ENCODE measurements around the gene FAU. TPM values are rescaled to one million over a fixed set of nuclear protein-coding genes. Genes with fewer than 3 reads are reported as not detected.
A peak's percentile ranks its signal among the peaks of the same experiment; 100 is the strongest.
"Not testable (repeated sequence)": the region's sequence is repeated elsewhere in the genome, so short reads cannot be mapped to it uniquely, and the experiment has no call there.

The FAU gene
- total and polyA plus RNA-seq, 10 of the 15 experiments (the other 5 are each of a cell fraction or from before 2014, with no cell fraction given), result 332 to 1,347 (median 990) TPM

GRCh38 chr11:65118891-65119669, 2.9 kb downstream of the FAU start:
- 54% methylated on average over 18 of the region's 18 CpGs for WGBS (ENCODE audit: insufficient coverage, insufficient replicate concordance, low lambda C conversion rate, missing lambda C conversion rate)
- H3K79me2 ChIP-seq (ENCODE audit: control insufficient read depth, insufficient read depth, low read length), result peaks cover 56% of the 10 kb centered on the region
- ChIA-PET POLR2A (interaction anchor here (0.6 kb wide), 1 partner anchor 681 kb away, joined by 3 read pairs; no protein-coding TSS in a partner anchor), SMC1A (ENCODE audit: uncharacterized antibody, unreplicated experiment) (interaction anchor here (0.8 to 3.5 kb wide), 7 partner anchors 16 to 271 kb away, joined by 3 to 13 read pairs (median 3); partner anchors contain the start of gene SYVN1), RAD21 (ENCODE audit: unreplicated experiment) (interaction anchor here (0.7 to 2.3 kb wide), 5 partner anchors 43 to 430 kb away, joined by 3 to 12 read pairs (median 3); no protein-coding TSS in a partner anchor), CTCF (interaction anchor here (0.5 to 3.5 kb wide), 13 partner anchors 9 to 272 kb away, joined by 3 to 37 read pairs (median 11); partner anchors contain the start of genes ARL2 and CAPN1)
- H2AFZ ChIP-seq (ENCODE audit: control insufficient read depth, low read depth, low read length); in situ Hi-C loops (cut with MboI); H3K9ac ChIP-seq (ENCODE audit: control insufficient read depth, insufficient read depth, low read length); FAIRE-seq; ATAC-seq; H3K27ac ChIP-seq (ENCODE audit: control insufficient read depth, insufficient read depth); DNase-seq (ENCODE audit: low read depth, low spot score); H3K27me3 ChIP-seq (replicated peaks in 1 of 2; ENCODE audit: control insufficient read depth in 2 of 2, insufficient read depth in 2 of 2, low read length in 1 of 2); H3K9me3 ChIP-seq (replicated peaks; ENCODE audit: control insufficient read depth, insufficient read depth, low read length); BruUV-seq (replicated peaks); H4K20me1 ChIP-seq (ENCODE audit: control insufficient read depth, insufficient read depth); H3K4me3 ChIP-seq: not testable (repeated sequence)
- TF ChIP-seq POLR2A (IDR thresholded peaks at IDR 0.05; ENCODE audit: low read depth, low read length), result peak; percentile 25; the same call in 1 of the 2 replicates
- H3K4me2 ChIP-seq (ENCODE audit: control insufficient read depth, insufficient read depth), result peak overlapping the region; percentile 40; the same call in 1 of the 2 replicates
- peaks cover 9 to 21% of the 10 kb centered on the region in 2 experiments for H3K36me3 ChIP-seq (ENCODE audit: control insufficient read depth in 2 of 2, insufficient read depth in 2 of 2, low read length in 1 of 2)
- intact Hi-C loops (cut with micrococcal nuclease; ENCODE audit: unreplicated experiment), result loop anchor here (10.0 kb wide), 2 partner anchors 216 to 344 kb away; partner anchors contain the start of genes DPF2 and SF1
- H3K4me1 ChIP-seq (ENCODE audit: control insufficient read depth, insufficient read depth, low read length), result peaks cover 25% of the 10 kb centered on the region

GRCh38 chr11:65118097-65118837, 3.7 kb downstream of the FAU start:
- FAIRE-seq (no peak), ATAC-seq (no peak), DNase-seq (ENCODE audit: low read depth, low spot score) (no peak)
- Histone ChIP-seq H3K4me1 (ENCODE audit: control insufficient read depth, insufficient read depth, low read length) (peaks cover 27% of the 10 kb centered on the region), H3K27ac (ENCODE audit: control insufficient read depth, insufficient read depth) (no peak overlapping the region), H3K4me3 (no peak overlapping the region), H3K4me2 (ENCODE audit: control insufficient read depth, insufficient read depth) (no peak overlapping the region), H3K36me3 (ENCODE audit: control insufficient read depth in 2 of 2, insufficient read depth in 2 of 2, low read length in 1 of 2) (peaks cover 9 to 19% of the 10 kb centered on the region in 2 experiments), H4K20me1 (ENCODE audit: control insufficient read depth, insufficient read depth) (no peaks in the 10 kb centered on the region; the same call in 1 of the 2 replicates), H3K9me3 (replicated peaks; ENCODE audit: control insufficient read depth, insufficient read depth, low read length) (no peaks in the 10 kb centered on the region), H3K27me3 (replicated peaks in 1 of 2; ENCODE audit: control insufficient read depth in 2 of 2, insufficient read depth in 2 of 2, low read length in 1 of 2) (no peaks in the 10 kb centered on the region), H2AFZ (ENCODE audit: control insufficient read depth, low read depth, low read length) (no peak overlapping the region), H3K79me2 (ENCODE audit: control insufficient read depth, insufficient read depth, low read length) (peaks cover 52% of the 10 kb centered on the region), H3K9ac (ENCODE audit: control insufficient read depth, insufficient read depth, low read length) (no peak overlapping the region)
- ChIA-PET POLR2A (interaction anchor here (0.5 to 1.5 kb wide), 3 partner anchors 17 to 415 kb away, joined by 3 to 7 read pairs (median 7); partner anchors contain the start of genes CAPN1 and SYVN1), CTCF (interaction anchor here (0.5 to 3.5 kb wide), 18 partner anchors 8 to 340 kb away, joined by 3 to 37 read pairs (median 4); partner anchors contain the start of genes ARL2, CAPN1 and SF1), SMC1A (ENCODE audit: uncharacterized antibody, unreplicated experiment) (interaction anchor here (0.8 to 2.8 kb wide), 8 partner anchors 19 to 270 kb away, joined by 3 to 11 read pairs (median 4); partner anchors contain the start of gene ARL2), RAD21 (ENCODE audit: unreplicated experiment) (interaction anchor here (0.6 to 2.3 kb wide), 6 partner anchors 11 to 270 kb away, joined by 3 to 12 read pairs (median 5); partner anchors contain the start of gene ARL2)
- in situ Hi-C loops (cut with MboI), result no loop called here
- intact Hi-C loops (cut with micrococcal nuclease; ENCODE audit: unreplicated experiment), result loop anchor here (10.0 kb wide), 2 partner anchors 217 to 343 kb away; partner anchors contain the start of genes DPF2 and SF1
- 80% methylated on average over 18 of the region's 18 CpGs for WGBS (ENCODE audit: insufficient coverage, insufficient replicate concordance, low lambda C conversion rate, missing lambda C conversion rate)
- no TSS peak for BruUV-seq (replicated peaks)
- TF ChIP-seq SMARCA5 (IDR thresholded peaks at IDR 0.05) (no peak), FOXK2 (IDR thresholded peaks at IDR 0.05) (no peak), E2F4 (IDR thresholded peaks at IDR 0.05; ENCODE audit: low read depth, low read length) (no peak), ELK1 (IDR thresholded peaks at IDR 0.05; ENCODE audit: low read depth, low read length) (no peak), SMAD1 (IDR thresholded peaks at IDR 0.05; ENCODE audit: low read depth, partially characterized antibody) (no peak), POU2F2 (IDR thresholded peaks at IDR 0.05; ENCODE audit: borderline replicate concordance, low read depth, low read length) (no peak), YBX1 (IDR thresholded peaks at IDR 0.05) (no peak), KAT2A (conservative IDR thresholded peaks at IDR 0.05; ENCODE audit: control insufficient read depth, low read depth, low read length) (no peak), ESRRA (IDR thresholded peaks at IDR 0.05; ENCODE audit: low read length) (no peak)

Measured in GM12878 (cell line).